Left ventricle myocardium superior (tissue), 1 donor: ENCODE measurements around the gene COQ4. TPM values are rescaled to one million over a fixed set of nuclear protein-coding genes. Genes with fewer than 3 reads are reported as not detected.
A peak's percentile ranks its signal among the peaks of the same experiment; 100 is the strongest.

Experiments used
- ATAC-seq: fragments of 200-7000 bp; cut with Tn5 transposase; one replicate; pipeline ENCODE4 v1.9.1; 2020; ENCODE audit warnings: mild to moderate bottlenecking, moderate library complexity
- DNase-seq: peaks from one replicate; pipeline ENCODE4 v3.0.0-alpha.2; 2020
- intact Hi-C: fragments of 100-400 bp; cut with micrococcal nuclease; formaldehyde crosslinking; loops from one replicate; pipeline ENCODE4 v1.11.0; 2022
- total RNA-seq: library from RNA; stranded (reverse); fragmentation: NEBNext Ultra II Directional; extraction: Animal tissue kit (Norgen Biotek cat#: 25700); gene quantifications from one replicate; pipeline ENCODE4 v1.2.1, GENCODE V29; 2021
- donor health status: DM: no; HTN: yes; CAD: no; lungs with severe emphysema.

The COQ4 gene
- total RNA-seq, 1 donor from 2014 or later = 30.7 TPM

- ATAC-seq = no peak
- DNase-seq = no peak
- intact Hi-C loops = no loop called here
Observed at GRCh38 chr9:128297221-128297773, 25.3 kb upstream of the COQ4 start.

GRCh38 chr9:128298535-128299482 lies 23.8 kb upstream of the COQ4 start:
- intact Hi-C loops = no loop called here
- no peak for DNase-seq
- no peak for ATAC-seq

GRCh38 chr9:128304136-128304970 lies 18.3 kb upstream of the COQ4 start:
- intact Hi-C loops = no loop called here
- ATAC-seq = peak; percentile 57
- no peak for DNase-seq

DNA sequence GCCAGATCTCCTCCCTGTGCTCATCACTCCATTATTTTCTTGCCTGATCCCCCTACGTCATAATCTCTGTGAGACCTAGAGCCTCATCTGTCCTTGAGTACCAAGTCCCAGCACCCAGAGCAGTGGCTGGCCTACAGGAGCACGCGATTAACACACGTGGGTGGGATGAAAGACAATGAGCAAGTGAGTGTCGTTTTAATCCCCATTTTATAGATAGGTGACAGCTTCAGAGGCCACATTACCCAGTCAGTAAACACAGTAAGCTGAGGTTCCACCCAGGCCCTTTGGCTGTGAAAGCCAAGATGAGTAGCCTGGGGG lies 17.7 kb upstream of the COQ4 start:
- ATAC-seq (no peak), DNase-seq (no peak)
- intact Hi-C loops = no loop called here

DNA sequence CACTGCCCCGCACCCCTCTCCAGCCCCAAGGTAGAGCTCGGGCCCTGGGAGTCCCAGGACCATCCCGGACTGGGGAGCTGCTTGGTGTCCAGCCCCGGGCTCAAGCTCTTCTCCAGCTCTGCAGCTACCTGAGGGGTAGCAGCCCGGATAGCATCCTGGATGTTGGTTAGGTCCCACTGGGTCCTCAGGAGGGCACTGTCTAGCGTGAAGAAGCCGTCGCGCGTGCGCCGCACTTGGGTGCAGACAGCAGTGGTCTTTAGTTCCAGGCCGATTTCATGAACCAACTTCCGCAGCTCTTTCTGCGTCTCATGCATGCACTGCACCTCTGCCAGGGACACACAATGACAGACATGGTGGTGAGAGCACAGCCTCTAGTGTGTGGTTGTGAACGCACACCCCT lies 13.1 kb upstream of the COQ4 start:
- DNase-seq (no peak), ATAC-seq (no peak)
- intact Hi-C loops = no loop called here

DNA sequence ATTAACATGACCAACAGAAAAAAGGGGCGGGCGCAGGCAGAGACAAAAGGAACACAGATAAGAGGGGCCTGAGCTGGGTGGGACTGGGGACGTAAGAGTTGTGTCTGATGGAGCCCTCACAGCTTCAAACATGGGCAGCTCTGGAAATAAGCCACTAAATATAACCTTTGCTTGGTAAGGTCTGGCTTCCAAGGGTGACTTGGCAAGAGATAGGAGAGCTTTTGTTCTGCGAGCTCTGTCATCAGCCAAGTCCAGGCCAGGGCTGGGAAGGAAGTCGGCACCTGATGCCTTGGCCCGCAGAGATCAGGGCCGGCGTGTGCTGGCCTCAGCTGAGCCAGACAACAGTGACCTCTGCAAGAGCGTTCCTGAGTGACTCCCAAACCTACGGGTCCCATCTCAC lies 12.2 kb upstream of the COQ4 start:
- intact Hi-C loops = no loop called here
- DNase-seq (peak; percentile 72), ATAC-seq (peak; percentile 94)

- intact Hi-C loops = no loop called here
- ATAC-seq = no peak
- no peak for DNase-seq
Observed at GRCh38 chr9:128314697-128315096, 7.9 kb upstream of the COQ4 start.

DNA sequence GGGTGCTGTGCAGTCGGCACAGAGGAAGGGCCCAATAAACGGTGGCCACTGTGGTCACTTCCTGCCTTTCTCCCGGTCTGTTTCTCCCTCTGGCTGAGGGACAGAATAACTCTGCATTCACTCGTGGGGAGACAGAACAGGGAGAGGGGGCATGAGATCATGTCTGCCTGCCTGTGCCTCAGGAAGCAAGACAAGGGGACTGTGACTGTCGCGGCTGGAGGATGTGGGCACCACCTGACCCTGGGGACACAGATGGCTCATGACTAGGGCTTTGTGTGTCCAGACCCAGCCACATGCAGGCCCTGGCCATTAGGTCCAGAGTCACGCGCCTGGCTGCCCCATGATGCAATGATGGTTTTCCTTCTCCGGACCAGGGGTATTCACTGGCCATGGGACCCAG lies 6.2 kb upstream of the COQ4 start:
- ATAC-seq = no peak
- DNase-seq = no peak
- intact Hi-C loops = no loop called here

DNA sequence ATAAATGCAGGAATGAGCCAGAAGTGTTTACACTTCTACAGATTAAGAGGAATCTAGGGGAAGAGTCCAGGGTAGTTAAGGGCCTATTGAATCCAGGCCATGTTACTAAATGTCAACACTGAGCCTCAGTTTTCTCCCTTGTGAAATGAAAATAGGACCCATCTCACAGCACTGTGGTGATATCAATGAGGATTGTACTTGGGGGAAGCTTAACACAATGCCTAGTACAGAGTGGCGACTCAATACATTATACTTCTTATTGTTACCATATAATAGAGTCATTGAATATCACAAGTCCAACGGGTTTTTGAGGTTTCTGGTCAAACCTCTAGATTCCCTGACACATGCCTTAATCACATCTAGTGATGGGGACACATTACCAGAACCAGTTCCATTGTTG lies 5.0 kb upstream of the COQ4 start:
- no peak for ATAC-seq
- intact Hi-C loops = no loop called here
- DNase-seq = no peak

DNA sequence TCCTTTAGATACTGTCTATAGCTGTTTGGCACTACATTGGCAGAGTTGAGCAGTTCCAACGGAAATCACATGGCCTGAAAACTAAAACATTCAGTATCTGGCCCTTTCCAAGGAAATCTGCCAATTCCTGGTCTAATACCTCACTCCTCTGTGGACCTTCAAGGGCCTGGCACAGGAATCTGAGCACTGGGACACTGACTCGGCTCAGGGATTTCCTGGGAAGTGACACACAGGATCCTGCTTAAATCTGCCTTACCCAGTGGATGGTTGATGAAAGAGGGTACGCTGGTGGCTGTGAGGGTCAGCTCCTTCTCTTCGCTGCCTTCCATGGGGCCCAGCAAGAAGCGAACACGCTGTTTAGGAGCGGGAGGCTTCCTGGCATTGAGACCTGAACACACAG lies 1.3 kb upstream of the COQ4 start:
- DNase-seq = no peak
- intact Hi-C loops = no loop called here
- no peak for ATAC-seq

DNA sequence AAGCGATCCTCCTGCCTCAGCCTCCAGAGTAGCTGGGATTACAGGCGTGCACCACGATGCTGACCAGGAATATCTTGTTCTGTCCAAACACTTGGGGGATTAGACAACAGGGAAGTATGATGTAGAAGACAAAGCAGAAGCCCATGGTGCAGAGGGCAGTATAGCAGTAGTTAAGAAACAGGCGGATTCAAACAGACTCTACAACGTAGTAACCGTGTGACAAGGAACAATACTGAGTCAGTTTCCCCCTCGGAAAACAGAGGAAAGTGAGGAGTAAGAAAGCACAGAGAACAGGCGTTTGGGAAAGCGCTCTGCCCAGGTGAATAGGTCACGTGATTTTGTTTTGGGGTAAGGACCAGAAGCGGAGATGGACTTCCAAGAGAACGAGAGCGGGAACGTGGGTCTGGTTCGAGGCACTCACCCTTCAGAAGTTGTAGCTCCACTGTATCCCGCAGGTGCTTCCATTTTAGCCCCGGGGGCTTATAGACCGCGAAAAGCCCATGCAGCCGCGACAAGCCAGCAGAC lies 698 bp upstream of the COQ4 start:
- intact Hi-C loops = no loop called here
- no peak for ATAC-seq

GRCh38 chr9:128323212-128323730 lies 632 bp downstream of the COQ4 start:
- no peak for ATAC-seq
- no peak for DNase-seq
- intact Hi-C loops = no loop called here

More for the DNA sequence above, 698 bp upstream of the COQ4 start:
- DNase-seq = no peak

GRCh38 chr9:128323791-128324190 lies 1.2 kb downstream of the COQ4 start:
- ATAC-seq (no peak), DNase-seq (no peak)
- intact Hi-C loops = no loop called here

DNA sequence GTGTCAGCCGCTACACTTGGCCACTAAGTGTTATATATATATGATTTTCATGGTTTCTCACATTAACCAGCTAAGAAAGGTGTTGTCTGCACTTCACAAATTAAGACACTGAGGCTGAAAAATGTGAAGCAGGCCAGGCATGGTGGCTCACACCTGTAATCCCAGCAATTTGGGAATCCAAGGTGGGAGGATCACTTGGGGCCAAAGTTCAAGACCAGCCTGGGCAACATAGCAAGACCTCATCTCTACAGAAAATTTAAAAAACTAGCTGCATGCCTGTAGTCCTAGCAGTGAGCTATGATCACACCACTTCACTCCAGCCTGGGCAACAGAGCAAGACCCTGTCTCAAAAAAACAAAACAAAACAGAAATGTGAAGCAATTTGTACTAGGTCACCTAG lies 1.8 kb downstream of the COQ4 start:
- DNase-seq (no peak), ATAC-seq (no peak)
- intact Hi-C loops = no loop called here

DNA sequence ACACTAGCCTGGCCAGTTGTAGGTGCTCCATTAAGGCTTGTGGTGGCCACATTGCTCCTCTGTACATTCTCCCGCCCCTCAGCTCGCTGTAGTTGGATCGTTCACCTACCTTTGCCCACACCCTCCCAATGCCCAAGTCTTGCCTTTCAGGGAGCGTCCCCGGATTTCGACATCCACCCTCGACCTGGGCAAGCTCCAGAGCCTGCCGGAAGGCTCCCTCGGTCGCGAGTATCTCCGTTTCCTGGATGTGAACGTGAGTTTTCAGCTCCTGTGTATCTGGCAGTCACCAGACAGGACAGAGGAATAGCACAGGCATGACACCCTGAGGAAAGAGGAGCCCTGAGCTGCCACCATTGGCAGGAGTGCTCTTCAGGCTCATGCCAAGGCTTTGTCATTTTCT lies 3.0 kb downstream of the COQ4 start:
- no peak for DNase-seq
- no peak for ATAC-seq
- intact Hi-C loops = no loop called here

DNA sequence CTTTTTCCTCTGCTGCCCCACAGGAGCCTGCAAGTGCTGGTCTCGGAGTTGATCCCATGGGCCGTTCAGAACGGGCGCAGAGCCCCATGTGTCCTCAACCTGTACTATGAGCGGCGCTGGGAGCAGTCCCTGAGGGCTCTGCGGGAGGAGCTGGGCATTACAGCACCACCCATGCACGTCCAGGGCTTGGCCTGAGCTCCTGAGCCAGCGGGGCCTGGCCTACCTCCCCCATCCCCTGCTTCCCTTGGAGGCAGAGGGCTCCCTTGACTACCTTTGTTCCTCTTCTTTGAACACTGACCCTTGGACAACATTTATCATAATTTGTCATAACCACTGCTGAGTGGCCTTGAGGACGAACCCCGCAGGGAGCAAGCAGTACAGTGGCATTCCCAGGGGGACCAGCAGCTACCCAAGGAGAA lies 10.8 kb downstream of the COQ4 start:
- intact Hi-C loops = no loop called here
- no peak for DNase-seq

DNA sequence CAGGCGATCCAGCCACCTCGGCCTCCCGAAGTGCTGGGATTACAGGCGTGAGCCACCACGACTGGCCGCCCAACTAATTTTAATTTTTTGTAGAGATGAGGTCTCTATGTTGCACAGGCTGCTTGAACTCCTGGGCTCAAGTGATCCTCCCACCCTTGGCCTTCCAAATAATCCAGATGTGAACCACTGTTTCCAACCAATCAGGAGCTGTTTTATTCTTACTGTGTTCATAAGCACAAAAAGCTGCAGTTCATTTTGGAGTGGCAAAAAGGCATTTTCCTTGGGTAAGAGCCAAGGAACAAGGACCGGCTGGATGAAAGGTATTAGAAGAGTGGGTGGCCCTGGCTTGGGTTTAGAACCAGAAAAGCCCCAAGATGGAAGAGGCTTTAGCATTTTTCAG lies 12.5 kb downstream of the COQ4 start:
- intact Hi-C loops = no loop called here
- DNase-seq (no peak), ATAC-seq (no peak)

More for the DNA sequence above, 10.8 kb downstream of the COQ4 start:
- no peak for ATAC-seq

DNA sequence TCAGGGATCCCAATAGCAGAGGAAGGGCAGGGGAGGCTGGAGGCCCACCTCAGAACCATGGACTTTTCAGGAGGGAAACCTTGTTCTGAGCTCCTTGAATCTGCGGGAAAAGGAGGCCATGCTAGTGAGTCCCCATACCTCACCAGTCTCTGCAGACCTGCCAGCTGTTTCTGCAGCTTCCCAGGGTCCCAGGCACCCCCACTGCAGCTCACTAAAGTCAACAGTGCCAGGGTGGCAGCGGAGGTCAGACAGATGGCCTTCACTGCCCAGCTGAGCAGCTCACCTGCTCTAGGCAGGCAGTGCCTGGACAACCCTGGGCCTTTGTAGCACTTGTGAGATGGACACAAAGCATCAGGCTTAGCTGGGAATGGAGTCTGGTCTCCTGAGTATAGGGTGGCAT lies 13.3 kb downstream of the COQ4 start:
- intact Hi-C loops = no loop called here
- ATAC-seq = no peak
- DNase-seq = no peak

DNA sequence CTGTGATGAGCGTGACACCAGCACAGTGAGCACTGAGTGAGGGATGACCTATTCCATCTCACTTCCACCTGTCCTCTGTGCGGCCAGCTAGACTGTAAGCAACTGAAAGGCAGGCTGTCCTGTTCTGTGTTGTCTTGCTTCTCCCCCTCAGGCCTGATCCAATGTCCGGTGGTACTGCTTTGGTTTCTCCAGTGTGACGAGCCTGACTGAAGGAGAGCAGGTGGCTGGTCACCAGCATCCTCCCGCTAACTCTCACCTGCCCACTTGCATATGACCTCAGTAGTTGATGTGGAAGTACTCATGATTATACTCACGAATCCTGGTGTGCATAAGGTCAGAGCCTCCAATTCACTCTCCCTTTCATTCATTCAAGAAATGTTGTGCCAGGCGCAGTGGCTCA lies 15.3 kb downstream of the COQ4 start:
- ATAC-seq (no peak), DNase-seq (no peak)
- intact Hi-C loops = no loop called here
